HG03064 (cell line): ENCODE data around the gene ADGRV1.

Experiments
- ATAC-seq: cut with Tn5 transposase; IDR thresholded peaks from one replicate; pipeline ENCODE4 v1.9.1; 2021; ENCODE audit warnings: low read depth; ENCODE audit not compliant: unreplicated experiment

ADGRV1 gene

DNA sequence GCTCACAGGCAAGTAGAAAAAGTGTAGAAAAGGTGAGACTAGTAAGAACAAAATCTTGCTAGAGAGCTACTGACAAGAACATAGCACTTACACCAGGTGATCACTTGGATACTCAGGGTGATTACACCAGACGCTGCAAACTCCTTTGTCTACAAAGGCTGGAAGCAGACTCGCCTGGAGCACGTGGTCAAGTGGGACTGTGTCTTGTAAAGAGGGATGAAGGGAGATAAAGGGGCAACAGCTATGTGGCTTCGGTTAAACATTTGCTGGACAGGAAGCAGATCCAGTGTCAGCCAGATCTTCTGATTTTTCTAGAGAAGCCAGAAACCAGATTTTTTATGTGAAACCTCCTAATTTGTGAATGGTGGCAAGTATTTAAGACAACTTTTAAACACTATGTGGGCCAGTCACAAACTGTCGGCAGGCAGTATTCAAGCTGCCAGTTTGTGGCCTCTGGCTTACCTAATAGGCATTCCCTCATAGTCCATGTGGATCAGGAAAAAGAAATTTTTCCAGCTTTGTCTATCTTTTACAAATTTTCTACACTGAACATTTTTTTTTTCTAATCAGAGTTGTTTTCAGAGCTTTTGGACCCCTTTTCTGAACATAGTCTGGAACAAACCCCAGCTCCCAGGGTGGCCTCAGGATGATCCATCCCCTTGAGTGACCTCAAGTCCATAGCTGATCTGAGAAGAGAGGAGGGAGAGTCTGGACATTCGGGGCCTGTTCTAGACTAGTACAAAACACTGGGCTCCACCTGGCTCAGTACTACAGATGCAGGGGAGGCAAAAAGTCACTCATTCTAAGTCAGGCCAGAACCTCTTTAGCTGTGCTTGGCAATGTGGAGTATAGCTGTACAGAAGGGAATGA, 561.6 kb downstream of the ADGRV1 start:
- ATAC-seq: no peak

DNA sequence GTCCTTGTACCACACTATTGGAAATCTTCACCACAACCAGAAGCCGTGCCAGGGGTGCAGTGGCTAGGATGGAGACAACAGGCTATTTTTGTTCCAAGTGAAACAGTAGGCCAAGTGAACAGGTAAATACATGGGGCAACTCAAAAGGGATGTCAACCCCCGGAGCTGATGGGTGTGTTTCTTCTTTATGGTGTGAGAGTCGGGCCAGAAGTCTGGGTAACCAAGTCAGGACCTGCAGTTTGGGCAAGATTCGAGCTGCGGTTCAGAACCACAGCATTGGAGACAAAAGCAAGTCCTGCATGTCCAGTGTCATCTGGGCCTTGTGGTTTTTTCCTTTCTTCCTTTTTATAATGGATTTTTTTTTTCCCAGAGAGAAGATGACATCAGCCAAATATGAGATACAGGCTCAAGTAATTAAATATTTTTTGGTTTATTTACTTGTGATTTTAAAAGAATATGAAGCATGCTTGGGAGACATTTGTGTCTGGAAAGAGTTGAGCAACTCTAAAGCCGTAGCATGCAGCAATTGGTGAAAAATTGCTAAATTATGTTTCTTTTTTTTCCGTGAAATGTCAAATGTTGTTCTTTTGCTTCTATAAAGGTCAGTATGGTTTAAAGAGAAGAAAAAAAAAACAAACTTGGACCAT, 562.9 kb downstream of the ADGRV1 start:
- no peak for ATAC-seq

DNA sequence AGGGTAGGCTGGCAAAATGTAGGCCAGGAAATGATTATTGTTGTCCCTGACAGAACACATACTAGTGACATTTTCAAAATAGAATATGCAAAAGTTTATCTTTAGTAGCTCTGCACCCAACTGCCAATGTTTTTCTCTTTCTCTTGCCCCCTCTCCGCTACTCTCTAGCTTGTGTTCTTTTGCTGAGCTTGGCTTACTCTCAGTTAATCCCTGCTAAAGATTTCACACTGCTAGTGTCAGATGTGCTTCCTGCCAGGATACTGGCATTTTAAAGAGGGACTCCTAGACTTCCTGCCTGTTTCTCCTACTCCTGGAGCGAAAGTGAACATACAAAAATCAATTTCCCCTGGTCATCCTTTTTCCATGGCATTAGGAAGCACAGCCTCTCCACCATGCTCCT, 564.1 kb downstream of the ADGRV1 start:
- no peak for ATAC-seq

DNA sequence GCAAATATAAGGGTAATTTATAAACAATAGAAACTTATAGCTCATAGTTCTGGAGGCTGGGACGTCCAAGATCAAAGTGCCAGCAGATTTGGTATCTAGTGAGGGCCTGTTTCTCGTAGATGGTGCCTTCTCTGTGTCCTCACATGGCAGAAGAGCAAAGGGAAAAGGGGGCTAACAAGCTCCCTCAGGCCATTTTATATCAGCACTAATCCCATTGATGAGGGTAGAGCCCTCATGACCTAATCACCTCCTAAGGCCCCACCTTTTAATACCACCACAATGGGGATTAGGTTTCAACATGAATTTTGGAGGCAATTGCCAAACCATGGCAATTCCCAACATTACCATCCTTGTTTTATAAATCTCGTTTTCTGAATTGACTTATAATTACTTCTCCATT, 564.7 kb downstream of the ADGRV1 start:
- ATAC-seq: no peak

DNA sequence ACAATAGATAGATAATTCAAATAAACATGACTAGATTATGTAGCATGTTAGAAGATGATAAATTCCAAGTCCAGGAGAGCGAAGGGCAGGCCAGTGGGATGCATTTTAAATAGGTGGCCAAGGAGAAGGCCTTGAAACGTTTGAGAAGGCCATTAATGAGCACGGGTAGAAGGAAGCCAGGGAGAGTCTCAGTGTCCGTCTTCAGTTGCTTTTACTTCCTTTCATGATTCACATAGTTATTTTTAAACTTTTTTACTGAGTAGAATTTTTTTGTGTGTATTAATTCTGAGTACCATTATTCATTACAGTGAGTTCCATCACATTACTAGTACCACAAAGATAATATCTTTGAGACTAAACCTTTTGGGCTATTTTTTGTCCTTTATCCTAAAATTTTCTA, 565.3 kb downstream of the ADGRV1 start:
- no peak for ATAC-seq

DNA sequence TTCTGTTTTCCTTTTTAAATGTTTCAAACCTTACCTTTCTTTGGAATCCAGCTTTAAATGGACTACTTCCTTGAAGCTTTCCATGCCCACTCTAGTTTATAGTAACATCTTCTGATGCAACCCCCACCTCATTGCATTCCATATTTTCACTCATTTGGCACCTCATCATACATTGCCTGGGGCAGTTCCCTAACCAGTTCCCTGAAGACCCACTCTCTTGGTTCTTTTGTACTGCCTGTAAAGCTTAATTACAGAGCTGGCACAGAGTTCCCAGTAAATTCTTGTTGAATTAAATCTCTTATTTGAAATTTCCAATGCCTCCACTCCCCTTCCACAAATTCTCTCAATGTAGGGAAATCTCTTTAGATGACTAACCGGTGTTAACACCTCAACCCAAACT, 567.3 kb downstream of the ADGRV1 start:
- no peak for ATAC-seq

DNA sequence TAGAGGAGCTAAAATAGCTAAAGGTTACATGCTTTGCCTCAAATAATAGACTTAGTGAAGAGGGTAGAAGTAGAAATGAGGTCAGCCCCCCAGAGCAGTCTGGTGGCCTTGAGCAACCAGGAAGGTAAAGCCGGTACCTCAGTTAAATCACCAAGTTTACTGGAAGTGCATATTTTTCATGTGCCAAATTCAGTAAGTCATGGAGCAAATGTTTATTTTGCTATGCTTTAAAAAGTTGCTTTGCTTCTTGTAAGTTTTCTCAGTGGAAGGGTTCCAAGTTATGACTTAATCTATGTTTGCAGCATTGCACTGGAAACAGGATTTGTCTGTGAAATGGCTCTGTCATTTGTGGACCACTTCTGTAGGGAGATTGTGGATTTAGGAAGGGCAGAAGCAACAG, 567.9 kb downstream of the ADGRV1 start:
- ATAC-seq: no peak

DNA sequence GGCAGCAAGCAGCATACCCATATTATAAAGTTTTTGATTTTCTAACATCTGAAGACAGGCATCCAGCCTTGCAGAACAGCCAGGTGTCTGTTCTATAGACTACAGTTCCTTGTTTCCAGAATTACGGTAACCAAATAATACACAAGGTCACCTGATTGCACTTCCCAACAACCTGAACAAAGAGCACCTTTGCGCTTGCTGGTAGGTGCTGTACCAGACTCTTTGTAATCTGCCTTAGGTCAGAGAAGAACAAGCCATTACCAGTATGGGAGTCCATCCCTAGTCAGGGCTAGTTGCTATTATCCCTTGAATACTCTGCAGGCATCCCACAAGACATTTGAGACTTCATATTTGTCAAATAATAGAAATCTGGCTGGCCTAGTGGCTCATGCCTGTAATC, 568.3 kb downstream of the ADGRV1 start:
- ATAC-seq: no peak

DNA sequence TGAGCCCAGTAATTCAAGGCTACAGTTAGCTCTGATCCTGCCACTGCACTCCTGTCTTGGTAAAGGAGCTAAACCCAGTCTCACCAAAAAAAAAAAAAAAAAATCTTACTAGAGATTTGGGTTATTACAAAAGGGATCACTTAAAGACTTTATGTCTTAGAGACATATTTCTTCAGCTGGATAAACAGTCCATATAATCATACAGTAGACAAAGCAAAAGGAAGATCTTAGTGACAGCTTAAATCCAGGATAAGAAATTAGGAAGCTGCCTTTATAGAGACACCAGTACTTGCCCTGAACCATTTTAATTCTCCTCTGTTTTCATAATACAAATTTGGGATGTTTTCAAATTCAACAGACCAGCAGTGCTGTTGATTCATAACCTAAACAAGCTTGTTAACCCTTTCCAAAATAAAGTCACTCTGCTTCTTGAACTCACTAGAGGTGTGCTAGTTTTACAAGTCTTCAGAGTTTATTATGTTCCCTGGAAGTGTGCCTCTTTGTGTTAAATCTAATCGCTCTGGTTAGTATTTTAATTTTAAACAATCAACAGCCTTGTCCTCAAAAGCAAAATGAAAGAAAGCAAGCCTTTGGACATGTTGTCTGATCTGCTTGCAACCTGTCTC, 569.0 kb downstream of the ADGRV1 start:
- ATAC-seq: no peak

DNA sequence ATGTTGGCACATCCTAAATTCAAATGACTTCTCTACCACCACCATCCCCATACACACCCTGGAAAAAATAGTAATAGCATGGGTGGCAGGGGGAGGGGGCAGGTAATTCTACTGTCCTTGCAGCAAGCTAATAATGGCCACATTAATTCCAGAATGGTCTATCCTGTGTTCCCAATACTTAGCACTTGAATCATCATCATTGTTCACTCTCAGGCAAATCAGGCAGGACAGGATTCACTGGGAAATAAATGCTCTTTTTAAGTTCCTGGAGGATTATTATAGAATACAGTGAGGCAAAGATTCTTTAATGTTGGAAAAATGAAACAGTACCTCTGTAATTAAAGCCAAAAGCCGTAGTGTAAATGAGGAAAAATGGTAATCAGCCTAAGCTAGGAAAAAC, 570.0 kb downstream of the ADGRV1 start:
- ATAC-seq: no peak

DNA sequence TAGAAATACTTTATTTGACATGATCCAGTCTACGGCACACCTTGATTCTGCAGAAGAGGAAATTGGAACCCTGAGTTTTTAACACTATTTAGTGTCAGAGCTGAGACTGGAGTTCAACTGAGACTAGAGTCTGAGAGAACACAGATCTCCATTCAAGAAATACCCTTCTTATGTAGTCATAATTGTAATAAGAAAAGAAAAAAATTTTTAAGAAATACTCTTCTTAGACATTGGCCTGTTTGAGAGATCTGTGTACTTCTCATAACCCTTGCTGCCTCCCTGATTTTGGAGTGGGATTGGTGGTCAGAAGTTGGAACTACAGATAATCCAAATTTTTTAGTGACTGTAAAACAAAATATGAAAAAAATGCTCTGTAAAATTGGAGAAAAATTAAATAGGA, 571.2 kb downstream of the ADGRV1 start:
- ATAC-seq: no peak

DNA sequence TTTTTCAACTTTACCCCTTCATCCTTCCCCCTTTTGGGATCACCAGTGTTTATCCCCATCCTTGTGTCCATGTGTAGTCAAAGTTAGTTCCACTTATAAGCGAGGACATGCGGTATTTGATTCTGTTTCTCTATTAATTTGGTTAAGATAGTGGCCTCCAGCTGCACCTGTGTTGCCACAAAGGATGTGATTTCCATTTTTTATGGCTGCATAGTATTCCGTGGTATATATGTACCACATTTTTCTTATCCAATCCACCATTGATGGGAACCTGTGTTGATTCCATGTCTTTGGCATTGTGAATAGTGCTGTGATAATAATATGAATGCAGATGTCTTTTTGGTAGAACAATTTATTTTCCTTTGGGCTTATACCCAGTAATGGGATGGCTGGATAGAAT, 572.2 kb downstream of the ADGRV1 start:
- ATAC-seq: no peak

DNA sequence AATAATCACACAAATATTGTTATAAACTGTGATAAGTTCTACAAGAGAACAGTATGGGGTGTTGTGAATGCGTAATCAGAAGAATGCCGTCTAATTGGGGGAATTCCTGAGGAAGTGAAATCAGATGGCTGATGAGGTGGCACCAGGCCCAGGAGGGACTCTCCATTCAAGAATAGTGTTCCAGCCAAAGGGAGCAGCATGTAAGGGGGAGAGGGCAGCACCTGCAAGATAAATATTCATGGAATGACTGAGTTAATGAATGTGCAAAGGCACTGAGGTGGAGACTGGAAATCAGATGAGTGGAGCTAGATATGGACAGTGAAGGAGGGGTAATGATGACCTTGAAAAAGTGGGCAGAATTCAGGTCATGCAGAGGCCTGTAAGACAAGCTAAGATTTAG, 574.0 kb downstream of the ADGRV1 start:
- no peak for ATAC-seq

DNA sequence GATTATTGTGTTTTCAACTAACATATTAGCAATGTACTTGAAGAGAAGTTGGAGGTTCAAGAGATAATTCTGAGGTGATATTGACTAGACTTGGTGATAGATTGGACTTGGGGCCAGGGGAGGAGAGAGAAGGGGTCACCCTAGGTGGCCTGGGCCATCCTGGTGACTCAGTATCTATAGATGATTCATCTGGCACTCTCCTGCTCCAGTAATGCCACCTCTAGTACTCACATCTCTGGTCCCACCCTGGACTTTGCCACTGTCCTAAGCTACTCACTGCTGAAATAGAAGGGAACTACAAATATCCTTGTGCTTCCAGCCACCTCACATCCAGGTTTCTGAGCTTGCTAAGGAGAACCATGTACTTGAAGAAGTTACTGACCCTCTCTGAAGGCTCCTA, 574.6 kb downstream of the ADGRV1 start:
- ATAC-seq: no peak

DNA sequence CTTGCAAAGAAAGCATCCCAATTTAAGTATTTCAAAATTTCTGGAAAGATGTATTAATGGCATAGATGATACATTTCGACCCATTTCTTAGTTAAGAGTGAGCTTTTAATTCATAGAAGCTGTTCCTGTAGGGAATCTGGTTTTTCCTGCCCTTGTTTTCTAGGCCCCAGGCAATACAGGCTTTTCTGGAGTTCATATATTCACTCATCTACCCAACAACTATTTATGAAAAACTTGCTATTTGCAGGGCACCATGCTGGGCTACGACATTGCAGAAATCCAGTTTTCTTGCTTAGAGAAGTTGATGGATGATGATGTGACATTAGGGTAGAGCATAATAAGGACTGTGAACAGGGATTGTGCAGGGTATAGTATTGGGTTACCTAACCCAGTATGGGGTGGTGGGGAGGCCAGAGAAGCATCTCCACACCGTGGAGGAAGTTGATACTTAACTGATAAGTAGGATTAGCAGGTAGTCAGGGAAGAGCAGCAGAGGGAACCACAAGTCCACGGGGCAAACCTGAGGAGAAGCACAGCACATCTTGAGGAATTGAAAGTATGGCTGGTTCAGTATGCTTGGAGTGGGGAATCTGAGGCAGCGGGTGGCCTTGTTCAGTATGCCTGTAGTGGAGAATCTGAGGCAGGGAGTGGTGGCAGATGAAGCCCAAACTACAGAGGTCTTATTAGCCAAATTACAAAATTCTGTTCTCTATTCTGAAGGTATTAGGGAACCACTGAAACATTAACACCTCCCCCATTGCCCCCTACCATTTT, 577.1 kb downstream of the ADGRV1 start:
- ATAC-seq: no peak

DNA sequence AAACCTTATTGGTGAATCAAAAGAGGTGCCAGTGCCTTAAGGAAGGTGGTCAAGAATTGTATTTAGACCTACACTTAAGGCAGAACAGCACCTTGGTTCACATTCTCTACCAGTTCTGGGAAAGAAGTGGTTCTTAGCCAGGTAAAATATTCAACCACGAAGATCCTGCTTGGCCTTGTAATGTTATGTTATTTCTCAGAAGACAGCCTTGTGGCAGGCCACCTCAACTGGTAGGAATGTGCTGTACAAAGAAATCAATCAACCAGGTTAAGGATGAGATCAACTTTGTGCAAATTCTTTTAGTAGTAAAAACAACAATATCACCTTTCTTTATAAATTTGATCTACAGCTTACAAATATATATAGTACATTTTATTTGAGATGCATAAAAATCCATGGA, 577.7 kb downstream of the ADGRV1 start:
- ATAC-seq: no peak

DNA sequence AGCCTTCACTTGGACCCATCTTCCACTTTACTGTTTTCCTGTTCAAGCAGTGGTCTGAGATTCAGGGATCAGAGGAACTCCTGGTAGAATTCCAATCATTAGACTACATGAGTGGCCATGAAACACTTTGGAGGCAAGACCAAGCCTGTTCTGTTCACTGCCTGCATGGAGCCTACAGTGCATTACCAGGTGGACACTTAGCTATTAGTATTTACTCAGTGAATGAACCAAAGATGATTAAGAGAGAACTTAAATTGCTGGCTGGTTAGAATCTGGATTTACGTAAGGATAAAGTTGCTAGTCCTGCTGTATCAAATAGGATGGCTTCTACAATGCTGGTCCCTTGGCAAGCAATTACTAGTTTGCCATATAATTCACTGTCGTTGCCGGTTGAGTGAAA, 579.0 kb downstream of the ADGRV1 start:
- no peak for ATAC-seq

DNA sequence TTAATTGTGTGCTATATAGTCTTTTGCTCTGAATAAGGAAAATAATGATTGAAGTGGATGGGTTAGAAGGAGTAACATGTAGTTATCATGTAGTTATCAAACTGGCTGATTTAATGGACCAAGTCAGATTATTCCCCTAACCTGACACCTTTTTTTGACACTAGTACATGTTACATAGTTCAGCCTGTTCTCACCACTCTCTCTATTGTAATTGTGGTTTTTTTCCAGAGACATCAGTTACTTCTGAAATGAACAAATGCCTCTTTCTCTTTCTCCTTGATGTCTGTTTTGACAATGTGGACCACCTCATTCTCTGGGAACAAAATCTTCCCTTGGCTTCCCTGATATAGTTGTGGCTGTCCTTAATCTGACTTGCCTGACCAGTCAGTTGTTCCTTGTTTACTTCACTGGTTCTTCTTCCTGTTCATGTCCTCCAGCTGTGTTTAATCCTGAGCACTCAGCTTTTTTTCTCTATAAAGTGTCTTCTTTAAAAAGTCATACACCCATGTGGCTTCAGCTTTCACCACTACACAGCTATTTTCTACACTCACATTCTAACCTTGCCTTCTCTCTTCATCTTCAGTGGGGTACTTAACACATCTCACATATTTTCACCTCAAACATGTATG, 581.1 kb downstream of the ADGRV1 start:
- no peak for ATAC-seq

DNA sequence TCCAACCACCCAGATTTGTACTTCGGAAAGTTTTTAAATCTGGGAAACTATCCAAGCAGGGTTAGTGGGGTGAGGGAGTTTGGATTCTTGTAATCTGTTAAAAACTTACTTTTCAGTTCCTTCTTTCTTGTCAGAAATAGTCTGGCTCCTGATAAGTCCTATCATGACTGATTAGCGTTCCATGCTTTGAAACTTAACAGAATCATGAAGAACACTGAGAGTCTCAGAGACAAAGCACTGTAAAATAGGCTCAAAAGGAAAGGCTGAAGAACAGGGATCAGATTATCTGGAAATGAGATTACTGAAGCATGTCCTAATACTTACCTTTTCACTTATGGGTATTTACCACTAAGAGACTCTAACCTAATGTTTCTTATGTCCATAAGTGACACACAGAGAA, 582.1 kb downstream of the ADGRV1 start:
- ATAC-seq: no peak

DNA sequence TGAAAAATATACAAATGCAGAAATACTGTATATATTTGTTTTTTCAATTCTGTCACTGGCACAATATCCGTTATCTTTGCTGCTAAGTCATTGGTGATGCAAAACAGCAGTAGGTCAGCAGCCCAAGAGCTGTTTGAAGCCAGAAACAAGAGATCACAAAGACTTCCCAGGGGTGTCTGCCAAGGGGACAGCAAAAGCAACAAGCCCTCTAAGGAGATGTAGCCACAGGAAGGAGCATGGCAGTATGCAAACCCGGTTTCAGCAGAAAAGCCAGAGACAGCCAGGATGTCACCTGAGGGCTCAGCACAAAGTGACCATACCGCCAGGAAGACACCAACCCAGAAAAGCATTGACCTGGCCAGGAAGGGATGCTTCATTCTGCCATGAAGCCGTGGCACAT, 583.0 kb downstream of the ADGRV1 start:
- ATAC-seq: no peak

DNA sequence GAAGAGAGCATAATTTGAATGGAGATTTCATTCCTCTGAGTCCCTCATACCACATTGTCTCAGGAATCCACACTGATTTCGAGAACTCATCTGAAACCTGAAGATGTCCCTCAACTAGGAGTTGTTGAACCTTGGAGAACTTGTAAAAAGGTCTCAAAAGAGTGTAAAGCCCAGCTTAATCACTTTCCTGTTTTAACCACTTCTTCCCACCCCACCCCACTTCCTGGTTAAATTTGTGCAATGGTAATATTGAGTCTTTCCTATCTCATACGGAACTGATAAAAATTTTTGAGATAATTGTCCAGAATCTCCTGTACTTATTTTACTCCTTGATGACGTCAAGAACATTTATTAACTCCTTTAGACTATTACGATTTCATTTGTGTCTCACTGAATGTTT, 583.8 kb downstream of the ADGRV1 start:
- ATAC-seq: no peak
